GM23338 (cell line): ENCODE results near the gene DDX39A. TPM values are rescaled to one million over a fixed set of nuclear protein-coding genes. Genes with fewer than 3 reads are reported as not detected.

ENCODE experiments used
- ATAC-seq: fragments of 200-7000 bp; cut with Tn5 transposase; 3 replicates; pipeline ENCODE4 v1.9.1; 2020
- DNase-seq: peaks from one replicate; pipeline ENCODE4 v3.0.0-alpha.2; 2015; ENCODE audit warnings: low spot score
- H2AFZ ChIP-seq: fragments of 200-600 bp; sonication (generic); 2 replicates; pipeline ENCODE4 v1.8.0; 2016; ENCODE audit warnings: antibody characterized with exemption, mild to moderate bottlenecking, moderate library complexity
- H3F3A ChIP-seq: fragments of 200-600 bp; sonication (generic); replicated peaks from 2 replicates; pipeline ENCODE4 v1.8.0; 2017; ENCODE audit warnings: antibody characterized with exemption, mixed run types, low read depth
- H3K27ac ChIP-seq: fragments of 200-600 bp; sonication (generic); 2 replicates; pipeline ENCODE4 v1.6.1; 2016; ENCODE audit warnings: low read depth
- H3K27me3 ChIP-seq: fragments of 200-600 bp; sonication (generic); 2 replicates; pipeline ENCODE4 v1.8.0; 2016; ENCODE audit warnings: mild to moderate bottlenecking, mixed run types, moderate library complexity; ENCODE audit not compliant: insufficient read depth
- H3K36me3 ChIP-seq: fragments of 200-600 bp; sonication (generic); 2 replicates; pipeline ENCODE4 v1.8.0; 2016; ENCODE audit warnings: mild to moderate bottlenecking; ENCODE audit not compliant: insufficient read depth
- H3K4me1 ChIP-seq: fragments of 200-600 bp; sonication (generic); 2 replicates; pipeline ENCODE4 v1.8.0; 2016; ENCODE audit warnings: mild to moderate bottlenecking, moderate library complexity; ENCODE audit not compliant: insufficient read depth
- H3K4me2 ChIP-seq: fragments of 200-600 bp; sonication (generic); 2 replicates; pipeline ENCODE4 v1.7.1; 2017; ENCODE audit warnings: mixed run types
- H3K4me3 ChIP-seq: fragments of 200-600 bp; sonication (generic); 2 replicates; pipeline ENCODE4 v1.6.1; 2016; ENCODE audit warnings: mixed run types
- H3K79me2 ChIP-seq: fragments of 200-600 bp; sonication (generic); replicated peaks from 2 replicates; pipeline ENCODE4 v1.8.0; 2017; ENCODE audit warnings: mild to moderate bottlenecking; ENCODE audit not compliant: insufficient read depth
- H3K9me2 ChIP-seq: fragments of 200-600 bp; sonication (generic); 2 replicates; pipeline ENCODE4 v1.8.0; 2017; ENCODE audit not compliant: insufficient read depth
- H4K20me1 ChIP-seq: fragments of 200-600 bp; sonication (generic); replicated peaks from 2 replicates; pipeline ENCODE4 v1.8.0; 2017; ENCODE audit warnings: mild to moderate bottlenecking; ENCODE audit not compliant: insufficient read depth
- H3K27ac Mint-ChIP-seq: 2 replicates; pipeline ENCODE4 v1.8.0; 2020; ENCODE audit warnings: inconsistent platforms, mild to moderate bottlenecking, moderate library complexity, mixed read lengths
- H3K27me3 Mint-ChIP-seq: 3 replicates; pipeline ENCODE4 v1.8.0; 2022; ENCODE audit warnings: low read depth, mild to moderate bottlenecking, moderate library complexity, mixed read lengths, inconsistent platforms; ENCODE audit not compliant: insufficient read depth, poor library complexity
- H3K36me3 Mint-ChIP-seq: 3 replicates; pipeline ENCODE4 v1.8.0; 2021; ENCODE audit warnings: low read depth, mild to moderate bottlenecking, inconsistent platforms, moderate library complexity, mixed read lengths
- H3K4me1 Mint-ChIP-seq: 3 replicates; pipeline ENCODE4 v1.8.0; 2020; ENCODE audit warnings: mild to moderate bottlenecking, inconsistent platforms, mixed read lengths
- H3K4me3 Mint-ChIP-seq: 3 replicates; pipeline ENCODE4 v1.8.0; 2021; ENCODE audit warnings: moderate library complexity, mild to moderate bottlenecking, inconsistent platforms, mixed read lengths
- H3K9me3 Mint-ChIP-seq: 3 replicates; pipeline ENCODE4 v1.8.0; 2020; ENCODE audit warnings: moderate library complexity, mild to moderate bottlenecking, inconsistent platforms, mixed read lengths
- CREB1 ChIP-seq: fragments of 250-450 bp; sonication (Bioruptor Pico); IDR thresholded peaks from 2 replicates; pipeline ENCODE4 v1.5.0; 2020; ENCODE audit warnings: low read depth, mild to moderate bottlenecking, moderate library complexity
- EZH2 ChIP-seq: fragments of 200-600 bp; sonication (generic); IDR thresholded peaks from one replicate; pipeline ENCODE4 v1.8.0; 2017; ENCODE audit warnings: antibody characterized with exemption, mild to moderate bottlenecking, low read depth; ENCODE audit not compliant: unreplicated experiment
- EZH2phosphoT487 ChIP-seq: fragments of 200-600 bp; sonication (generic); IDR thresholded peaks from one replicate; pipeline ENCODE4 v1.8.1; 2018; ENCODE audit warnings: antibody characterized with exemption; ENCODE audit not compliant: unreplicated experiment
- JUNB ChIP-seq: IDR thresholded peaks from one replicate; pipeline ENCODE4 v1.6.1; 2016; ENCODE audit warnings: antibody characterized with exemption; ENCODE audit not compliant: unreplicated experiment
- POLR2AphosphoS5 ChIP-seq: IDR thresholded peaks from 2 replicates; pipeline ENCODE4 v1.6.1; 2016; ENCODE audit warnings: antibody characterized with exemption, low read depth
- STAT1 ChIP-seq: IDR thresholded peaks from one replicate; pipeline ENCODE4 v1.6.1; 2016; ENCODE audit warnings: antibody characterized with exemption; ENCODE audit not compliant: unreplicated experiment
- ZNF114 ChIP-seq: fragments of 250-450 bp; sonication (Bioruptor Pico); IDR thresholded peaks from 2 replicates; pipeline ENCODE4 v1.5.0; 2020; ENCODE audit warnings: mild to moderate bottlenecking, moderate library complexity
- ZNF331 ChIP-seq: fragments of 250-450 bp; sonication (Bioruptor Pico); IDR thresholded peaks from 2 replicates; pipeline ENCODE4 v1.5.0; 2020; ENCODE audit warnings: low read depth, mild to moderate bottlenecking, moderate library complexity
- polyA plus RNA-seq: library from polyadenylated mRNA; unstranded; fragments of >200 nt; fragmentation: Nextera tagmentation; extraction: Ambion mirVana; gene quantifications from 2 replicates; pipeline ENCODE4 v1.2.1, GENCODE V29; 2016
- total RNA-seq: library from RNA; depleted of rRNA; stranded (reverse); fragments of >200 nt; shearing (Covaris generic); gene quantifications from 2 replicates; pipeline ENCODE4 v1.2.3, GENCODE V29; 2014
- TF ChIP-seq, protein P1 (sequence below): IDR thresholded peaks from one replicate; pipeline ENCODE4 v1.6.1; 2018; ENCODE audit warnings: antibody characterized with exemption; ENCODE audit not compliant: unreplicated experiment
- TF ChIP-seq, protein P2 (sequence below), 2 experiments: fragments of 200-600 bp in 1 of 2; sonication (generic) in 1 of 2; conservative IDR thresholded peaks; 2 replicates each; pipeline versions ENCODE4 v1.5.1 to v1.6.1; 2016 to 2017; ENCODE audit warnings: antibody characterized with exemption in 2 of 2, low read depth in 2 of 2, mild to moderate bottlenecking in 2 of 2, moderate library complexity in 1 of 2
- TF ChIP-seq, protein P3 (sequence below): IDR thresholded peaks from 2 replicates; pipeline ENCODE4 v1.6.1; 2016; ENCODE audit warnings: antibody characterized with exemption

DDX39A gene
- total and polyA plus RNA-seq, 2 experiments from 2014 or later: 195 to 196 TPM

DNA sequence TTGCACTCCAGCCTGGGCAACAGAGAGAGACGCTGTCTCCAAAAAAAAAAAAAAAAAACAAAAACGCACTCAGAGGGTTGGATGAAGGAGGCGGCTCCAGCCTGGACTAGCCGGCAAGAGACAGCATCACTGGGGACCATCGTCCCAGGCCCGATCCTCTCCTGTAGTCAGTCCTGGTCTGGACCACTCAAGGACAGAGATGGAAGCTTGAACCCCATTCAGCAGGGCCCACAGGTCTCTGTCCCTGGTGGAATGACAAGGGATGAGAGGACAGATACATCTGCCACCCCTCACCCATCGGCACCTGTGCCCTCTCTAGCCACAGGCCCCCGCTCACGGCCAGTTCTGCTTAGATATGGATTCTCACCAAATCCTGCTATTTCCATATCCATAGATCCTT, 23.9 kb downstream of the DDX39A start:
- Histone ChIP-seq H3K9me2 (no peaks in the 10 kb centered on the region), H3K27ac (no peak overlapping the region), H3K79me2 (no peaks in the 10 kb centered on the region), H3K4me3 (no peak overlapping the region), H3K36me3 (no peaks in the 10 kb centered on the region), H3K27me3 (no peaks in the 10 kb centered on the region), H2AFZ (no peak overlapping the region), H3K4me1 (no peaks in the 10 kb centered on the region), H4K20me1 (no peaks in the 10 kb centered on the region), H3F3A (no peaks in the 10 kb centered on the region), H3K4me2 (no peak overlapping the region)
- Mint-ChIP-seq H3K9me3 (no peaks in the 10 kb centered on the region), H3K4me3 (no peak overlapping the region), H3K27me3 (peaks cover 6% of the 10 kb centered on the region), H3K36me3 (no peaks in the 10 kb centered on the region), H3K4me1 (peaks cover 9% of the 10 kb centered on the region), H3K27ac (no peak overlapping the region)
- TF ChIP-seq, protein P1, sequence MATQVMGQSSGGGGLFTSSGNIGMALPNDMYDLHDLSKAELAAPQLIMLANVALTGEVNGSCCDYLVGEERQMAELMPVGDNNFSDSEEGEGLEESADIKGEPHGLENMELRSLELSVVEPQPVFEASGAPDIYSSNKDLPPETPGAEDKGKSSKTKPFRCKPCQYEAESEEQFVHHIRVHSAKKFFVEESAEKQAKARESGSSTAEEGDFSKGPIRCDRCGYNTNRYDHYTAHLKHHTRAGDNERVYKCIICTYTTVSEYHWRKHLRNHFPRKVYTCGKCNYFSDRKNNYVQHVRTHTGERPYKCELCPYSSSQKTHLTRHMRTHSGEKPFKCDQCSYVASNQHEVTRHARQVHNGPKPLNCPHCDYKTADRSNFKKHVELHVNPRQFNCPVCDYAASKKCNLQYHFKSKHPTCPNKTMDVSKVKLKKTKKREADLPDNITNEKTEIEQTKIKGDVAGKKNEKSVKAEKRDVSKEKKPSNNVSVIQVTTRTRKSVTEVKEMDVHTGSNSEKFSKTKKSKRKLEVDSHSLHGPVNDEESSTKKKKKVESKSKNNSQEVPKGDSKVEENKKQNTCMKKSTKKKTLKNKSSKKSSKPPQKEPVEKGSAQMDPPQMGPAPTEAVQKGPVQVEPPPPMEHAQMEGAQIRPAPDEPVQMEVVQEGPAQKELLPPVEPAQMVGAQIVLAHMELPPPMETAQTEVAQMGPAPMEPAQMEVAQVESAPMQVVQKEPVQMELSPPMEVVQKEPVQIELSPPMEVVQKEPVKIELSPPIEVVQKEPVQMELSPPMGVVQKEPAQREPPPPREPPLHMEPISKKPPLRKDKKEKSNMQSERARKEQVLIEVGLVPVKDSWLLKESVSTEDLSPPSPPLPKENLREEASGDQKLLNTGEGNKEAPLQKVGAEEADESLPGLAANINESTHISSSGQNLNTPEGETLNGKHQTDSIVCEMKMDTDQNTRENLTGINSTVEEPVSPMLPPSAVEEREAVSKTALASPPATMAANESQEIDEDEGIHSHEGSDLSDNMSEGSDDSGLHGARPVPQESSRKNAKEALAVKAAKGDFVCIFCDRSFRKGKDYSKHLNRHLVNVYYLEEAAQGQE: no peak
- TF ChIP-seq, protein P2, sequence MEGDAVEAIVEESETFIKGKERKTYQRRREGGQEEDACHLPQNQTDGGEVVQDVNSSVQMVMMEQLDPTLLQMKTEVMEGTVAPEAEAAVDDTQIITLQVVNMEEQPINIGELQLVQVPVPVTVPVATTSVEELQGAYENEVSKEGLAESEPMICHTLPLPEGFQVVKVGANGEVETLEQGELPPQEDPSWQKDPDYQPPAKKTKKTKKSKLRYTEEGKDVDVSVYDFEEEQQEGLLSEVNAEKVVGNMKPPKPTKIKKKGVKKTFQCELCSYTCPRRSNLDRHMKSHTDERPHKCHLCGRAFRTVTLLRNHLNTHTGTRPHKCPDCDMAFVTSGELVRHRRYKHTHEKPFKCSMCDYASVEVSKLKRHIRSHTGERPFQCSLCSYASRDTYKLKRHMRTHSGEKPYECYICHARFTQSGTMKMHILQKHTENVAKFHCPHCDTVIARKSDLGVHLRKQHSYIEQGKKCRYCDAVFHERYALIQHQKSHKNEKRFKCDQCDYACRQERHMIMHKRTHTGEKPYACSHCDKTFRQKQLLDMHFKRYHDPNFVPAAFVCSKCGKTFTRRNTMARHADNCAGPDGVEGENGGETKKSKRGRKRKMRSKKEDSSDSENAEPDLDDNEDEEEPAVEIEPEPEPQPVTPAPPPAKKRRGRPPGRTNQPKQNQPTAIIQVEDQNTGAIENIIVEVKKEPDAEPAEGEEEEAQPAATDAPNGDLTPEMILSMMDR (conservative IDR thresholded peaks at IDR 0.05; ENCODE audit: low read depth in 2 of 2): no peak
- TF ChIP-seq ZNF114 (CRISPR knock-in tag) (no peak), POLR2AphosphoS5 (no peak), ZNF331 (no peak), EZH2 (no peak), EZH2phosphoT487 (no peak)
- TF ChIP-seq, protein P3, sequence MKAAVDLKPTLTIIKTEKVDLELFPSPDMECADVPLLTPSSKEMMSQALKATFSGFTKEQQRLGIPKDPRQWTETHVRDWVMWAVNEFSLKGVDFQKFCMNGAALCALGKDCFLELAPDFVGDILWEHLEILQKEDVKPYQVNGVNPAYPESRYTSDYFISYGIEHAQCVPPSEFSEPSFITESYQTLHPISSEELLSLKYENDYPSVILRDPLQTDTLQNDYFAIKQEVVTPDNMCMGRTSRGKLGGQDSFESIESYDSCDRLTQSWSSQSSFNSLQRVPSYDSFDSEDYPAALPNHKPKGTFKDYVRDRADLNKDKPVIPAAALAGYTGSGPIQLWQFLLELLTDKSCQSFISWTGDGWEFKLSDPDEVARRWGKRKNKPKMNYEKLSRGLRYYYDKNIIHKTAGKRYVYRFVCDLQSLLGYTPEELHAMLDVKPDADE: no peak
- ATAC-seq: no peak
- no peak for DNase-seq

DNA sequence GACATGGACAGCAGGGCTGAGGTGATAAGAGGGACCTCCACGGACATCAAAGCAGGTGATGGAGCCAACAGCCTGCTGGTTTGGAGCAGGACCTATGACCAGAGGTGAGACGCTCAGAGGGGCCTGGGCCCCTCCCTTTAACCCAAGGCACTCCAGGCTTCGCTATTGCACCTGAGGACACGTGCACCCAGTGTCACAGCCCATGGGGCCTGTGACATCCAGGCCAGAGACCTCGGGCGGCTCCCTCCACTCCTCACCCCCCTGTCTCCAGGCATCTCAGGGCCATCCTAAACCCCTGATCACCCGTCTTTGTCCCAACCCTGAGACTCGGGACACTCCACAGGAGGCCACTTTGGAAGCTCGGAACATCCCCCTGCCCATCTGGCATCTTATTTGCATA, 25.0 kb downstream of the DDX39A start:
- no peak for ATAC-seq
- no peaks in the 10 kb centered on the region for H3K27me3 ChIP-seq
- H3K36me3 ChIP-seq: no peaks in the 10 kb centered on the region
- H3K36me3 Mint-ChIP-seq: no peaks in the 10 kb centered on the region
- no peaks in the 10 kb centered on the region for H3K9me3 Mint-ChIP-seq
- H3K4me1 ChIP-seq: no peaks in the 10 kb centered on the region
- H3K9me2 ChIP-seq: no peaks in the 10 kb centered on the region
- no peak overlapping the region for H3K27ac Mint-ChIP-seq
- no peak overlapping the region for H3K4me2 ChIP-seq
- H4K20me1 ChIP-seq: no peaks in the 10 kb centered on the region
- no peak overlapping the region for H3K27ac ChIP-seq
- DNase-seq: no peak
- no peak overlapping the region for H3K4me3 ChIP-seq
- H3F3A ChIP-seq: no peaks in the 10 kb centered on the region
- H3K4me1 Mint-ChIP-seq: peaks cover 9% of the 10 kb centered on the region
- no peaks in the 10 kb centered on the region for H3K79me2 ChIP-seq
- H2AFZ ChIP-seq: no peak overlapping the region
- H3K27me3 Mint-ChIP-seq: peaks cover 6% of the 10 kb centered on the region
- H3K4me3 Mint-ChIP-seq: no peak overlapping the region
- TF ChIP-seq, protein P1: no peak
- TF ChIP-seq, protein P2 (conservative IDR thresholded peaks at IDR 0.05; ENCODE audit: low read depth in 2 of 2): no peak
- TF ChIP-seq JUNB (no peak), EZH2 (no peak), STAT1 (no peak), EZH2phosphoT487 (no peak), POLR2AphosphoS5 (no peak), CREB1 (CRISPR knock-in tag) (no peak)
